Activated naive CD4-positive, alpha-beta T cell treated with anti-CD3 and anti-CD28 coated beads, Interleukin-2, amount 10 ng/mL, durations not matched to agents 7 days and 5 days (primary cell): ENCODE measurements around the gene PRPF6.

Experiments used
- CTCF ChIA-PET: fragments of 350-600 bp; sonication (Branson Sonifier 250); formaldehyde crosslinking; loops from one replicate; lab custom pipeline; 2021; ENCODE audit warnings: antibody characterized with exemption; lab: Charles Lee
- DNase-seq: peaks from one replicate; pipeline ENCODE4 v3.0.0-alpha.2; 2020
- H3K27ac Mint-ChIP-seq: one replicate; pipeline ENCODE4 v1.8.0; 2021; ENCODE audit warnings: mild to moderate bottlenecking, moderate library complexity, mixed read lengths
- H3K27me3 Mint-ChIP-seq: one replicate; pipeline ENCODE4 v1.8.0; 2021; ENCODE audit warnings: mild to moderate bottlenecking, mixed read lengths
- H3K36me3 Mint-ChIP-seq: one replicate; pipeline ENCODE4 v1.8.0; 2021; ENCODE audit warnings: mixed read lengths
- H3K4me1 Mint-ChIP-seq: one replicate; pipeline ENCODE4 v1.8.0; 2021; ENCODE audit warnings: mixed read lengths
- H3K4me3 Mint-ChIP-seq: one replicate; pipeline ENCODE4 v1.8.0; 2021; ENCODE audit warnings: mild to moderate bottlenecking, moderate library complexity, mixed read lengths
- H3K9me3 Mint-ChIP-seq: one replicate; pipeline ENCODE4 v1.8.0; 2021; ENCODE audit warnings: mixed read lengths

PRPF6 gene

DNA sequence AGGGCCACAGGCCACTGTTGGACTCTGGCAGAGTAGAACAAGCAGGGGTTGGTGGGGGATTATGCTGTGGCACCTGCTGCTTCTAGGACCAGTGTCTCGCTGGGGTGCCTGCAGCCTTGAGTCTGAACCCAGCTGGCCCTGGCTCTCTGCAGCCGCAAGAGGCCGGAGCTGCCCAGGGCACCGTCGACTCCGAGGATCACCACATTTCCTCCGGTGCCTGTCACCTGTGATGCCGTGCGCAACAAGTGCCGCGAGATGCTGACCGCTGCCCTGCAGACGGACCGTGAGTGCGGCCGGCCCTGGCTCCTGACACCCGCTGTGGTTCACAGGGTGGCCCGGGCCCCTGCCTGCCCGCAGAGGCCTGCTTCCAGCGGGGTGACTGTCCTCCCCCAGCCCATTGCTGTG is 88.3 kb downstream of the PRPF6 start:
- no peak for DNase-seq
- CTCF ChIA-PET: interaction anchor here (1.3 to 1.6 kb wide), 2 partner anchors 15 to 29 kb away, joined by 7 to 8 read pairs; partner anchors contain the start of gene LKAAEAR1
- Mint-ChIP-seq H3K36me3 (peaks cover 8% of the 10 kb centered on the region), H3K27me3 (no peaks in the 10 kb centered on the region), H3K4me3 (no peak overlapping the region), H3K27ac (no peak overlapping the region), H3K4me1 (peaks cover 64% of the 10 kb centered on the region), H3K9me3 (no peaks in the 10 kb centered on the region)

DNA sequence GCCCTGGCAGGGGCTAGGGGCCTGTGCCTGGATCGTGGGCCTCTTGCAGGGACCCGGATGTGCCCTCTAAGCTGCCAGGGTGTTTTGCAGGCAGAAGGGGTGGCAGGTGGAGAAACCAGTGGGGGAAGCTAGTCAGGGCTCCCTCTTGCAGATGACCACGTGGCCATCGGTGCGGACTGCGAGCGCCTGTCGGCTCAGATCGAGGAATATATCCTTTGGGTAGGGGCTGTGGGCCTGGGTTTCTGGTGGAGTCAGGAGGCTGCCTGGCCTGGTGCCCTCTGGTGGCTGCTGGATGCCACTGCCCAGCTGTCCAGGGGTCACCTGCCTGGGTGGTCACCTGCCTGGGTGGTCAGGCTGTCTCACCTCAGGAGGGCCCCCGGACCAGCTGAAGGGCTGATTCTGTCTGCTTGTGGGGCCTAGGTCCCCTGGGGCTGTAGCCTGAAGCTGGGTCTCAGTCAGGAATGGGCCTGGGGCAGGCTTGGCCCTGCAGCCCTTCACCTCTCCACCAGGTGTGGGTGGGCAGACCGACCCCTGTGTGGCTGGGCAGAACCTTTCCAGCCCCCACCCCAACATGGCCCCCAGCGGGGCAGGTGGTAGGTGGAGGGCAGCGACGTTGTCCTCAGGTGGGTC is 88.8 kb downstream of the PRPF6 start:
- Mint-ChIP-seq H3K27ac (no peak overlapping the region), H3K36me3 (peaks cover 12% of the 10 kb centered on the region), H3K4me1 (peaks cover 60% of the 10 kb centered on the region), H3K4me3 (no peak overlapping the region), H3K27me3 (no peaks in the 10 kb centered on the region), H3K9me3 (no peaks in the 10 kb centered on the region)
- CTCF ChIA-PET: interaction anchor here (1.3 to 1.6 kb wide), 2 partner anchors 14 to 30 kb away, joined by 7 to 8 read pairs; partner anchors contain the start of gene LKAAEAR1
- peak; percentile 48 for DNase-seq

DNA sequence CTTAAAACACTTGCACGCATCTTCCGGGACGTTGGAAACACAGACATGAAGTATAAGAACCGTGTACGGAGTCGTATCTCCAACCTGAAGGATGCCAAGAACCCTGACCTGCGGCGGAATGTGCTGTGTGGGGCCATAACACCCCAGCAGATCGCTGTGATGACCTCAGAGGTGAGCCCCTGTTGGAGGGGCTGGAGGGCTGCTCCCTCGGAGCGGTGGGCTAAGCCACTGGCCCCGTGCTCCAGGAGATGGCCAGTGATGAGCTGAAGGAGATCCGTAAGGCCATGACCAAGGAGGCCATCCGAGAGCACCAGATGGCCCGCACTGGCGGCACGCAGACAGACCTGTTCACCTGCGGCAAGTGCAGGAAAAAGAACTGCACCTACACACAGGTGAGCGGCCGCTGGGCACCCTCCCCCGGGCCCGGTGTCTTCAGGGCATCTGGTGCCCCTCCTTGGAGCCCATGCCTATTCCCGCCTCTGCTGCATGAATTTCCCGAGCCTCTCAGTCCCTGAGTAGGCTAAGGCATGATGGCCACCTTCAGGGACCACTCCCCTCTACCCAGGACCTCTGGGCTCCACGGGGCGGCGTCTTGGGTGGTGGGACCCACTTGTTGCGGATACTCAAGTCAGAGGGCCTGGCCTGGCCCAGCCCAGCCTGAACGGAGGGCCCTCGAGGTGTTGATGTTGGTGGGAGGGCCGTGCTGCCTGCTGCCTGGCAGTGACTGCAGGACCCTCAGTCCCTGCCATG is 89.5 kb downstream of the PRPF6 start:
- Mint-ChIP-seq H3K27ac (peak overlapping the region; percentile 49), H3K4me1 (peaks cover 57% of the 10 kb centered on the region), H3K36me3 (peaks cover 15% of the 10 kb centered on the region), H3K4me3 (no peak overlapping the region), H3K27me3 (no peaks in the 10 kb centered on the region), H3K9me3 (no peaks in the 10 kb centered on the region)
- CTCF ChIA-PET: interaction anchor here (1.3 kb wide), 1 partner anchor 30 kb away, joined by 8 read pairs; no protein-coding TSS in a partner anchor
- DNase-seq: no peak

DNA sequence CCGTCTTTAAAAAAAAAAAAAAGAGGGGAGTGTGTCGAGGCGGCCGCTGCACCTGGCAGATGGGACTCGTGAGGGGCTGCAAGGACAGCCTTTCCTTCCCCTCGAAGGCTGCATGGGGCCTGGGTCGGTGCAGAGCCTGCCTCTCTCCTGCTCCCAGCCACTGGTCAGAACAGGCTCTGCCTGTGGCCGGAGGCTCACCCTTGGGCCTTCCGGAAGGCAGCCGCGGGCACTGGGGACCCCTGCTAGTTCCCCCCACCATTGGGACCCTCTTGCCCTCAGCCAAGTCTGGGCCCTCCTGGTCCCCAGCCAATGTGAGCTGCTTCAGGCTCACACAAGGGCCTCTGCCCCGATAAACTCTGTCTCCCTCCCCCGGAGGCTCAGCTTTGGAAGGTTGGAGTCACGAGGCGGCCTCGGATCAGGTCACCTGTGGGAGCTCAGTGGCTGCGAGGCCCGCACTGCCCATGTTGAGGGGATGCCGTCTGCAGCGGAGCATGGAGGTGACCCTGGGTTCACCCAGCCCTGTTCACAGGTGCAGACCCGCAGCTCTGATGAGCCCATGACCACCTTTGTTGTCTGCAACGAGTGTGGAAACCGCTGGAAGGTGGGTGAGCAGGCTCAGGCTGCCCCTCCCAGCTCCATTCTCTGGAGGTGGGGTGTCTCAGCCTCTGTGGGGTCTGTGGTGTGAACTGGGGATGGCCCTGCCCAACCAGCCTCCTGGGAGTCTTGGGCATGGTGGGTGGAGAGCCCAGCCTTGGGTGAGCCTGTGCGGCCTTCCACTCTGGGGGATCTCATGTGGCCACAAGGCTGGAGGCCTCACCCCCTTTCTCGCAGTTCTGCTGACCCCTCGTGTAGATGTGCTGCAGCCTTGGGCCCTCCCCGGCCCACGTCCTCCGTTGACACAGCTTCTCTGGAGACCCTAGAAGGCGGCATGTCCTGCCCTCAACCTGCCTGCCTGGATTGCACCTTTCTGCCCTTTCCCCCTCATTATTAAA is 90.7 kb downstream of the PRPF6 start:
- Mint-ChIP-seq H3K27ac (peak overlapping the region; percentile 37), H3K4me1 (peaks cover 56% of the 10 kb centered on the region), H3K36me3 (peaks cover 21% of the 10 kb centered on the region), H3K9me3 (no peaks in the 10 kb centered on the region), H3K27me3 (no peaks in the 10 kb centered on the region), H3K4me3 (no peak overlapping the region)
- DNase-seq: no peak
- CTCF ChIA-PET: interaction anchor here (0.7 to 3.2 kb wide), 3 partner anchors 14 to 91 kb away, joined by 3 to 10 read pairs (median 4); no protein-coding TSS in a partner anchor

DNA sequence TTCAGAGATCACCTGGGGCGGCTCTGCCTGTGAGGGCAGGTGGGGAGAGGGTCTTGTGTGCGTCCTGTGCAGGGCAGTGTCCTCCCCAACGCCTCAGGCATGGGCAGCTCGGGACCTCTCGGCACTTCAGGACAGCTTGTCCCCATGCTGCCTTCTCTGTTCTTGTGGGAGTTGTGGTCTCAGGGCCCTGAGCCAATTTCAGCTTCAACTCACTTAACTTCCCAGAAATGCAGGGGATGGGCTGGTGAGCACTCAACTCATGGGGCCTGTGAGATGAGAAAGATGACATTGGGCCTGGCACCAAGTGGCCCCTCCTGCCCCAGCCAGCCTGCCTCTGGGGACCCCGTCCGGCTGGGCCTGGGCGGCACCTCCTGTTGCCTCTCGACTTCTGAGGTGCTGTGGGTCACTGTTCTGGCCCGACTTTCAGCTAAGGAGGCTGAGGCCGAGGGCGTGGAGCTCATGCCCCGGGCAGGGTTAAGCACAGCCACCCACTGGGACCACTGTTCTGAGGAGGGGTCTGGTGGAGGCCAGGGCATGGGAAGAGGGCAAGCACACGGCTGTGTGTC is 91.6 kb downstream of the PRPF6 start:
- H3K27me3 Mint-ChIP-seq: no peaks in the 10 kb centered on the region
- H3K27ac Mint-ChIP-seq: no peak overlapping the region
- peaks cover 51% of the 10 kb centered on the region for H3K4me1 Mint-ChIP-seq
- H3K36me3 Mint-ChIP-seq: peaks cover 26% of the 10 kb centered on the region
- no peak for DNase-seq
- CTCF ChIA-PET: interaction anchor here (0.7 to 3.2 kb wide), 2 partner anchors 48 to 92 kb away, joined by 3 to 10 read pairs; no protein-coding TSS in a partner anchor
- H3K4me3 Mint-ChIP-seq: no peak overlapping the region
- no peaks in the 10 kb centered on the region for H3K9me3 Mint-ChIP-seq

DNA sequence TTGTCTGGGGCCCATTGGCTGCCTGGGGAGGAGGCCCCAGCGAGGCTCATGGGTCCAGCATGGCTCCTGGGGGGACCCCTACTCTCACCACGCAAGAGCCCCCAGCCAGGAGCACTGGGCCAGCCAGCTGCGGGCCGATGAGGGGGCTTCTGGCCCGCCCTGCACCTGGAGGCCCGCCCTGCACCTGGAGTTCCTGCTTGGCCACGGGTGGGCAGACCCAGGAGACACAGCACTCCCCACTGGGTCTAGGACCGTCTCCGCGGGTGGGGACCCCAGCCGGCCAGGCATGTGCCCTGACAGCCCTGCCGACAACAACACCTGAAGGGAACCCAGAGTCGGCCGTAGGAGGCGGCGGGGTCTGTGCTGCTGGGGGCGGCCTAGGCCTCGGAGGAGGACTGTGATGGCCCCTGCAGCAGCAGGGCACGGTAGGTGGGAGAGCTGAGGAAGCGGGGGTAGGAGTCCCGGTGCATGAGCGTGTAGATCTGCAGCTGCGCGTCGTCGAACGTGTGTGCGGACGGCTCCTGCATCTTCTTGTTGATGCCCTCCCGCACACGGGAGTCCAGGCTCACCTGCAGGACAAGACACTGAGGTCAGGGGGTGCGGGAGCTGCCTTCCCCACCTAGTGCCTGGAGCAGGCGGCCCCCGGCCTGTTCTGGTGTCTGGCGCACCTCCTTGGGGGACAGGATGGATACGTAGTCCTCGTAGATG is 92.7 kb downstream of the PRPF6 start:
- H3K27ac Mint-ChIP-seq: no peak overlapping the region
- DNase-seq: no peak

DNA sequence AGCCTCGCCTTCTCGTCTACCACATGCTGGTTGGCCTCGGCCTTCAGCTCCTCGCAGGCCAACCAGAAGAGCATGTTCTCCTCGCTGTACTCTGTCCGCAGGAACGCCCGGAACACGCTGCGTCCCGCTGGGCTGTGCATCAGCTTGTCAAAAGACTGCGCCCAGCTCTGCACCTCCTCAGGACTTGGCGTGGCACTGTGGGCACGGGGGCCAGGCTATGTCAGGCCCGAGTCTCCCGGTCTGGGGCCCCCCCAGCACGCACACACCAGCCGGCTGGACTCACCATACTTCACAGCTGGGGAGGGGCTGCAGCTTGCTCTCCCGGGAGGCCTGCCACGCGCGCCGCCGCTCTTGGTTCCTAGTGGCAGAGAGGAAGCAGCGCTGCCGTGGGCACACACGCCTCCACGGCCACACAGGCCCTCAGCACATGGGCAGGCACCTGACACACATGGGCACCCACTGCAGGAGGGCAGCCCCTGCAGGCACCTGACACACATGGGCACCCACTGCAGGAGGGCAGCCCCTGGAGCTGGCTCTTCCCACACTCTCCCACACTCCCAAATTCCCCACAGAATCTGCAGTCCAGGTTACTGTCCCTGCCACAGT is 93.4 kb downstream of the PRPF6 start:
- no peaks in the 10 kb centered on the region for H3K27me3 Mint-ChIP-seq
- DNase-seq: no peak
- H3K4me1 Mint-ChIP-seq: peaks cover 41% of the 10 kb centered on the region
- no peaks in the 10 kb centered on the region for H3K9me3 Mint-ChIP-seq
- CTCF ChIA-PET: interaction anchor here (0.6 to 3.2 kb wide), 2 partner anchors 46 to 1272 kb away, joined by 3 to 10 read pairs; no protein-coding TSS in a partner anchor
- no peak overlapping the region for H3K27ac Mint-ChIP-seq
- peaks cover 37% of the 10 kb centered on the region for H3K36me3 Mint-ChIP-seq
- no peak overlapping the region for H3K4me3 Mint-ChIP-seq

More for the DNA sequence above, 92.7 kb downstream of the PRPF6 start:
- H3K27me3 Mint-ChIP-seq: no peaks in the 10 kb centered on the region
- H3K36me3 Mint-ChIP-seq: peaks cover 32% of the 10 kb centered on the region
- CTCF ChIA-PET: interaction anchor here (0.6 to 3.2 kb wide), 2 partner anchors 46 to 1271 kb away, joined by 3 to 10 read pairs; no protein-coding TSS in a partner anchor
- H3K4me3 Mint-ChIP-seq: no peak overlapping the region
- H3K4me1 Mint-ChIP-seq: peaks cover 45% of the 10 kb centered on the region
- H3K9me3 Mint-ChIP-seq: no peaks in the 10 kb centered on the region

DNA sequence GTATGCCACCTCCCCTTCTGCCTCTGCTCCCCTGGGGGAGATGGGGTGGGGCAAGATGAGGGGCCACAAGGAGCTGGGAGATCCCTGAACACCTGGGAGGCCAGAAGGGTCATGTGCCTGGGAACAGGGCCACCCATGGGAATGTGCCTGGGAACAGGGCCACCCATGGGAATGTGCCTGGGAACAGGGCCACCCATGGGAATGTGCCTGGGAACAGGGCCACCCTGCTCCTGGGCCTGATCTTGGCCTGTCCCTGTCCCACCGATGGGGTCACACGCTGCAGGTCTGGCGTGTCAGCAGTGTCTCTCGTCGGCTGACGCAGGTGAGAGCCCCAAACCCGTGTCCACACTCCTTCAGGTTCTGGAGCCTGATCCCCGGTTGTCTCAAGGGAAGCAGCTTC is 94.0 kb downstream of the PRPF6 start:
- CTCF ChIA-PET: interaction anchor here (1.1 kb wide), 1 partner anchor 36 kb away, joined by 4 read pairs; no protein-coding TSS in a partner anchor
- H3K36me3 Mint-ChIP-seq: peaks cover 37% of the 10 kb centered on the region
- no peaks in the 10 kb centered on the region for H3K9me3 Mint-ChIP-seq

DNA sequence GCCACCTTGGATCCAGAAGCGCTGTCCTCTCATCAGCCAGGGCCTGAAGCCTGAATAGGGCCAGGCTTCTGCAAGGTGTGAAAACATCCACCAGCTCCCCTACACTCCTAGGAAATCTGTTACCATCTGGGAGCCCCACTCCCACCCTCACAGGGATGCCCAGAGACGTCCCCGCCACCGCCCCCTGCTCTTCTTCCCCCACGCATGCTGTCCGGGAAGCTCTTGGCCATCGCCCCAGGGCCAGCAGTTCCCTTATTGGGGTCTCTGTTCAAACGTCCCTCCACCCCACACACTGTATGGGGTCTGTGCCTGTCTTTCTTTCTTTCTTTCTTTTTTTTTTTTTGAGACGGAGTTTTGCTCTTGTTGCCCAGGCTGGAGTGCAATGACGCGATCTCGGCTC is 94.6 kb downstream of the PRPF6 start:
- no peak for DNase-seq
- Mint-ChIP-seq H3K4me1 (peaks cover 47% of the 10 kb centered on the region), H3K9me3 (no peaks in the 10 kb centered on the region), H3K4me3 (no peak overlapping the region), H3K27ac (no peak overlapping the region), H3K36me3 (peaks cover 37% of the 10 kb centered on the region), H3K27me3 (peaks cover 4% of the 10 kb centered on the region)
- CTCF ChIA-PET: interaction anchor here (1.1 kb wide), 1 partner anchor 37 kb away, joined by 4 read pairs; no protein-coding TSS in a partner anchor

More for the DNA sequence above, 94.0 kb downstream of the PRPF6 start:
- Mint-ChIP-seq H3K4me1 (peaks cover 41% of the 10 kb centered on the region), H3K27ac (no peak overlapping the region), H3K27me3 (no peaks in the 10 kb centered on the region), H3K4me3 (no peak overlapping the region)
- DNase-seq: no peak

DNA sequence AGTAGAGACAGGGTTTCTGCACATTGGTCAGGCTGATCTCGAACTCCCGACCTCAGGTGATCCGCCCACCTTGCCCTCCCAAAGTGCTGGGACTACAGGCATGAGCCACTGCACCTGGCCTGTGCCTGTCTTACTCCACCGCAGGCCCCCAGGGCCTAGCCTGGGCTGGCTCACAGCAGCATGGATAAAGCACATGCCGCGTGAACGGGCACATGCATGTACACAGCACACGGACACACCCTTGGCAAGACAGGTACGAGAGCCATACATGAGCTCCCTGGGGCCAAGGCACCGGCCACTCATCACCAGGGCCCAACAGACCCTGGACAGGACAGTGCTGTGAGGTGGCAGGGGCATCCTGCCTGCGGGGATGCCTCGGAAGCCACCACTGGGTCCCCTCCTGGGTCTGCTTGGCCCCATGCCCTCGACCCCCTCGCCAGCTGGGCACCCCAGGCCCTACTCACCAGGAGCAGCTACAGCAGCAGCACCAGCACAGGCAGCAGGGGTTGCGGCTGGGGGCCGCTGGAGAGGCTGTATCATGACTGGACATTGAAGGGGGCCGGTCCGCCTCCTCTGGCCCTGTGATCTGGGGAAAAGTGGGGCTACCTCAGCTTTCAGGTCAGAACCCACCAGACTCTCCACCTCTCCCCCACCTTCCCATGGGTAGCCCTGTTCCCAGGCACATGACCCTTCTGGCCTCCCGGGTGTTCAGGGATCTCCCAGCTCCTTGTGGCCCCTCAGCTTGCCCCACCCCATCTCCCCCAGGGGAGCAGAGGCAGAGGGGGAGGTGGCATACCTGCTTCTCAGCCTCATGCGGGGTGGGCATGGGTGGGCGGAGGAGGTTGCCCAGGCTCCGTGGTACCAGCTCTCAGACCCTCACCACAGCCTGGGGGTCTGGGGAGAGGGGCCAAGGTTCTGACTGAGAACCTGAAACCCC is 95.4 kb downstream of the PRPF6 start:
- Mint-ChIP-seq H3K9me3 (no peaks in the 10 kb centered on the region), H3K36me3 (peaks cover 37% of the 10 kb centered on the region), H3K27me3 (peaks cover 12% of the 10 kb centered on the region), H3K4me1 (peaks cover 50% of the 10 kb centered on the region), H3K27ac (peak overlapping the region; percentile 67), H3K4me3 (peak overlapping the region; percentile 94)
- DNase-seq: no peak
- CTCF ChIA-PET: interaction anchor here (1.1 kb wide), 1 partner anchor 38 kb away, joined by 4 read pairs; no protein-coding TSS in a partner anchor

DNA sequence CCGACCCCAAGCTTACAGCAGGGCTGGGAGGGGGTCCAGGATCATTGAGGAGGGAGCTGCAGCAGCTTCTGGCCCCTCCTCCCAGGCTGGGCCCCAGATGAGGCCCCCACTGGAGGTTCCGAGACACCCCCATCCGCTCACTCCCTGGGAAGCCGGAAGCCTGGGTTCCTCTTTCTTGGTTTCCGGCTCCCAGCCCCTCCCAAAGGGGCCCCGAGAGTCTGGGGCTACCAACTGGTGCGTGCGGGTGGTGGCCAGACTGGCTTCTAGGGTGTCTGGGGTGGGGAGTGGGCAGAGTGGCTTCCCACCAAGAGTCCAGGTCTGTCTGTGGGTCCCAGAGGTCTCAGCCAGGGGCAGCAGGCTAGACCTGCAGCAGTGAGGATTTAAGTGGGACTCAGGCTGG is 96.2 kb downstream of the PRPF6 start:
- Mint-ChIP-seq H3K27ac (peak overlapping the region; percentile 92), H3K4me1 (peaks cover 55% of the 10 kb centered on the region), H3K4me3 (peak overlapping the region; percentile 94), H3K9me3 (no peaks in the 10 kb centered on the region), H3K36me3 (peaks cover 37% of the 10 kb centered on the region), H3K27me3 (peaks cover 19% of the 10 kb centered on the region)
- peak; percentile 69 for DNase-seq
- CTCF ChIA-PET: interaction anchor here (1.1 kb wide), 1 partner anchor 28 kb away, joined by 3 read pairs; the partner anchor contains the start of gene SOX18
